Dendritic cell treated with granulocyte-macrophage colony-stimulating factor and Interleukin-4, amounts not matched to agents 40 ng/mL and 50 ng/mL, for 4 days (primary cell): ENCODE results near the gene EFCAB12.
A peak's percentile ranks its signal among the peaks of the same experiment; 100 is the strongest.

Source experiments
- H3K27ac Mint-ChIP-seq: one replicate; pipeline ENCODE4 v1.8.0; 2022; ENCODE audit warnings: mild to moderate bottlenecking, mixed read lengths
- H3K27me3 Mint-ChIP-seq: one replicate; pipeline ENCODE4 v1.8.0; 2022; ENCODE audit warnings: mild to moderate bottlenecking, mixed read lengths
- H3K36me3 Mint-ChIP-seq: one replicate; pipeline ENCODE4 v1.8.0; 2022; ENCODE audit warnings: low read depth, mixed read lengths
- H3K4me1 Mint-ChIP-seq: one replicate; pipeline ENCODE4 v1.8.0; 2022; ENCODE audit warnings: low read depth, mixed read lengths
- H3K4me3 Mint-ChIP-seq: one replicate; pipeline ENCODE4 v1.8.0; 2022; ENCODE audit warnings: mild to moderate bottlenecking, moderate library complexity, mixed read lengths
- H3K9me3 Mint-ChIP-seq: one replicate; pipeline ENCODE4 v1.8.0; 2022; ENCODE audit warnings: mixed read lengths
- intact Hi-C: fragments of 100-400 bp; cut with micrococcal nuclease; formaldehyde crosslinking; loops from one replicate; pipeline ENCODE4 v1.15.0; 2022

EFCAB12 gene

GRCh38 chr3:129428376-129429079 lies at the start of gene EFCAB12:
TSS of gene EFCAB12 (minus strand) at chr3:129428636. CDS start at chr3:129428488, 148 bp downstream.
- intact Hi-C loops: no loop called here
- H3K4me3 Mint-ChIP-seq: peak within 1 kb of the TSS; percentile 79
- peaks cover 8% of the 10 kb centered on the region for H3K27me3 Mint-ChIP-seq
- H3K4me1 Mint-ChIP-seq: peaks cover 35% of the 10 kb centered on the region
- H3K9me3 Mint-ChIP-seq: peaks cover 18% of the 10 kb centered on the region
- peak within 1 kb of the TSS; percentile 17 for H3K27ac Mint-ChIP-seq
- peaks cover 45% of the 10 kb centered on the region for H3K36me3 Mint-ChIP-seq

DNA sequence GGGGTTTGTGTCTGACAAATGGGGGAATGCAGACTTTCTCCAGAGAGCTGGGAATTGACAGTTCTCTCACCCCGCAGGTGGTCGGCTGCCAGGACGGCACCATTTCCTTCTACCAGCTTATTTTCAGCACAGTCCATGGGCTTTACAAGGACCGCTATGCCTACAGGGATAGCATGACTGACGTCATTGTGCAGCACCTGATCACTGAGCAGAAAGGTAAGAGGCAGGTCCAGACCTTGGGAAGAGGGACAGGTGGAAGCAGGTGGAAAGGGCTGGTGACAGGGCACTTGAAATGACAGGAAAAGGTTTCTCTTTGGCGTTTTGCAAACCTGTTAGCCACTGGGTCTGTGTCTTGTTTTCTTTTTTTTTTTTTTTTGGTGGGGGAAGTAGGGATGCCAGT lies 48.1 kb upstream of the EFCAB12 start:
- no peaks in the 10 kb centered on the region for H3K27me3 Mint-ChIP-seq
- intact Hi-C loops: no loop called here

GRCh38 chr3:129475863-129476262 lies 47.4 kb upstream of the EFCAB12 start:
- H3K36me3 Mint-ChIP-seq: peaks cover 41% of the 10 kb centered on the region
- intact Hi-C loops: no loop called here

More for the DNA sequence above, 48.1 kb upstream of the EFCAB12 start:
- peaks cover 47% of the 10 kb centered on the region for H3K36me3 Mint-ChIP-seq
- H3K27ac Mint-ChIP-seq: no peak overlapping the region
- H3K4me3 Mint-ChIP-seq: no peak overlapping the region
- H3K9me3 Mint-ChIP-seq: no peaks in the 10 kb centered on the region
- peaks cover 6% of the 10 kb centered on the region for H3K4me1 Mint-ChIP-seq

DNA sequence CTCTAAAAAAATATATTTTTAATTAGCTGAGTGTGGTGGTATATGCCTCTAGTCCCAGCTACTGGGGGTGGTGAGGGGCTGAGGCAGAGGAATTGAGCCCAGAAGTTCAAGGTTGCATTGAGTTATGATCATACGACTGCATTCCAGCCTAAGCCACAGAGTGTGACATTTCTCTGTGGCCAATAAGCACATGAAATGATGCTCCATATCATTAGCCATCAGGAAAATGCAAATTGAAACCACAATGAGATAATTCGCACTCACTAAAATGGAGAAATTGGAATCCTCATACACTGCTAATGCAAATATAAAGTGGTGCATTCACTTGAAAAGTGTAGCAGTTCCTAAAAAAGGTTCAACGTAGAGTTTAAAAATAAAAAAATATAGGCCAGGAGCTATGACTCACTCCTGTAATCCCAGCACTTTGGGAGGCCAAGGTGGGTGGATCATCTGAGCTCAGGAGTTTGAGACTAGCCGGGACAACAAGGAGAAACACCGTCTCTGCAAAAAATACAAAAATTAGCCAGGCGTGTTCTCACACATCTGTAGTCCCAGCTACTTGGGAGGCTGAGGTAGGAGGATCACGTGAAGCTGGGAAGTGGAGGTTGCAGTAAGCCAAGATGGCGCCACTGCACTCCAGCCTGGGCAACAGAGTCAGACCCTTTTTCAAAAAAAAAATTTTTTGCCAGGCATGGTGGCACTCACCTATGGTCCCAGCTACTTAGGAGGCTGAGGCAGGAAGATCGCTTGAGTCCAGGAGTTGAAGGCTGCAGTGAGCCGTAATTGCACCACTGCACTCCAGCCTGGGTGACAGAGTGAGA lies 46.8 kb upstream of the EFCAB12 start:
- Mint-ChIP-seq H3K4me1 (peaks cover 6% of the 10 kb centered on the region), H3K27me3 (no peaks in the 10 kb centered on the region), H3K36me3 (peaks cover 36% of the 10 kb centered on the region), H3K4me3 (no peak overlapping the region), H3K9me3 (no peaks in the 10 kb centered on the region), H3K27ac (no peak overlapping the region)
- intact Hi-C loops: no loop called here

More at GRCh38 chr3:129475863-129476262, 47.4 kb upstream of the EFCAB12 start:
- Mint-ChIP-seq H3K9me3 (no peaks in the 10 kb centered on the region), H3K27ac (no peak overlapping the region), H3K4me1 (peaks cover 6% of the 10 kb centered on the region), H3K4me3 (no peak overlapping the region), H3K27me3 (no peaks in the 10 kb centered on the region)

- no peaks in the 10 kb centered on the region for H3K27me3 Mint-ChIP-seq
- H3K27ac Mint-ChIP-seq: no peak overlapping the region
- intact Hi-C loops: no loop called here
- H3K9me3 Mint-ChIP-seq: no peaks in the 10 kb centered on the region
- H3K4me3 Mint-ChIP-seq: no peak overlapping the region
- H3K36me3 Mint-ChIP-seq: peaks cover 34% of the 10 kb centered on the region
- H3K4me1 Mint-ChIP-seq: peaks cover 6% of the 10 kb centered on the region
Measured at GRCh38 chr3:129473769-129474152, 45.3 kb upstream of the EFCAB12 start.

GRCh38 chr3:129473067-129473768 lies 44.8 kb upstream of the EFCAB12 start:
- no peak overlapping the region for H3K4me3 Mint-ChIP-seq
- peaks cover 34% of the 10 kb centered on the region for H3K36me3 Mint-ChIP-seq
- H3K27ac Mint-ChIP-seq: no peak overlapping the region
- peaks cover 6% of the 10 kb centered on the region for H3K4me1 Mint-ChIP-seq
- intact Hi-C loops: no loop called here
- no peaks in the 10 kb centered on the region for H3K9me3 Mint-ChIP-seq
- H3K27me3 Mint-ChIP-seq: no peaks in the 10 kb centered on the region

DNA sequence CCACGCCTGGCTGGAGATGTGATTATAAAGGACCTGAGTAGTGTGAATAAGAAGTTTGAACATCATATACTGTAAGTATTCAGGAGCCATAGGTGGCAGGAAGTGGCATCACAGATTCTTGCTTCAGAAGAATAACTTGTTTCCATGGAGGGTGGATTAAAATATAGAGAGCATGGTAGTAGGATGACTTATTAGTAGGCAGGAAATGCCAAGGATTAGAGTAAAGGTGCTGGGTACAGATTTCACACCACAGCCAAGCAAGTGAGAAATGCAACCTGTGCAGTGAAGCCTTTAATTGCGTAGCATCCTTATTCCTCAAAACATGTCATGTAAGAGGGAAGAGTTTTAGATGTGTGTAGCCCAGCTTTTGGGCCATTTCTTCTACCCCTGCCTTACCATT lies 42.4 kb upstream of the EFCAB12 start:
- intact Hi-C loops: no loop called here
- Mint-ChIP-seq H3K9me3 (no peaks in the 10 kb centered on the region), H3K4me3 (no peak overlapping the region), H3K4me1 (peaks cover 6% of the 10 kb centered on the region), H3K27ac (no peak overlapping the region), H3K27me3 (no peaks in the 10 kb centered on the region), H3K36me3 (peaks cover 22% of the 10 kb centered on the region)

GRCh38 chr3:129469026-129469425 lies 40.6 kb upstream of the EFCAB12 start:
- intact Hi-C loops: no loop called here
- Mint-ChIP-seq H3K36me3 (peaks cover 31% of the 10 kb centered on the region), H3K4me1 (peaks cover 6% of the 10 kb centered on the region), H3K27ac (no peak overlapping the region), H3K9me3 (no peaks in the 10 kb centered on the region), H3K27me3 (no peaks in the 10 kb centered on the region), H3K4me3 (no peak overlapping the region)

- peaks cover 30% of the 10 kb centered on the region for H3K36me3 Mint-ChIP-seq
- no peak overlapping the region for H3K27ac Mint-ChIP-seq
- intact Hi-C loops: no loop called here
- H3K4me1 Mint-ChIP-seq: no peaks in the 10 kb centered on the region
- no peaks in the 10 kb centered on the region for H3K9me3 Mint-ChIP-seq
- H3K27me3 Mint-ChIP-seq: no peaks in the 10 kb centered on the region
- H3K4me3 Mint-ChIP-seq: no peak overlapping the region
Measured at GRCh38 chr3:129467932-129468331, 39.5 kb upstream of the EFCAB12 start.

DNA sequence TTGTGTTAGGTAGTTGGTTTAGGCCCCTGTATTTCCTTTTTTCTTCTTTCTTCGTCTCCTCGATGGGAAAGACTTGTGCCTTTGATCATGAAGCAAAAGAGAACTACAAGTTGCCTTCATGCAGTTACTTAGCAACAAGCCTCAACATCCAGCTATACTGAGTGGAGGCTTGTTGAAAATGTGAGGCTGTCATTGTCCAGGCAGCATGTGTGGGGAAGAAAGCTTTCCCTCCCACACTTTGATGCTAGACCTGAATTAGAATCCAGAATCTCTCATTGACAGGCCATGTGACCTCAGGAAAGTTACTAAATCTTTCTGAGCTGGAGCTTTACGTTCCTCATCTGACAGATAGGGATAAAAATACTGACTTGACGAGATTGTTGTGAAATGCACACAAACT lies 35.3 kb upstream of the EFCAB12 start:
- intact Hi-C loops: no loop called here
- Mint-ChIP-seq H3K4me3 (no peak overlapping the region), H3K27ac (no peak overlapping the region), H3K27me3 (no peaks in the 10 kb centered on the region), H3K9me3 (no peaks in the 10 kb centered on the region), H3K4me1 (peaks cover 5% of the 10 kb centered on the region), H3K36me3 (peaks cover 35% of the 10 kb centered on the region)

DNA sequence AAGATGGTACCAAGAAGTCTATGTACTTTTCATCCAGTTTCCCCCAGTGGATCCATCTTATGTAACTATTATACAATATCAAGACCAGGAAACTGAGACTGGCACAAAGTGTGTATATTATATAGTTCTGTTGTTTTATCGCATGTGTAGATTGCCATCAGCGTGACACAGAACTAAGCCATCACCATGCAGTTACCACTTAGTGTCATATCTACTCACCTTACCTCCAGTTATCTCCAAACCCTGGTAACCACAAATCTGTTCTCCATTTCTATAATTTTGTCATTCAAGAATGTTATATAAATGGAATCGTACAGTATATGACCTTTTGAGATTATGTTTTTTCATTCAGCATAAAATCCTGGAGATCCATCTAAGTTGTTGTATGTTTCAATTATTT lies 34.7 kb upstream of the EFCAB12 start:
- no peak overlapping the region for H3K4me3 Mint-ChIP-seq
- intact Hi-C loops: no loop called here
- H3K27me3 Mint-ChIP-seq: no peaks in the 10 kb centered on the region
- H3K4me1 Mint-ChIP-seq: peaks cover 5% of the 10 kb centered on the region
- H3K27ac Mint-ChIP-seq: no peak overlapping the region
- no peaks in the 10 kb centered on the region for H3K9me3 Mint-ChIP-seq
- H3K36me3 Mint-ChIP-seq: peaks cover 38% of the 10 kb centered on the region

DNA sequence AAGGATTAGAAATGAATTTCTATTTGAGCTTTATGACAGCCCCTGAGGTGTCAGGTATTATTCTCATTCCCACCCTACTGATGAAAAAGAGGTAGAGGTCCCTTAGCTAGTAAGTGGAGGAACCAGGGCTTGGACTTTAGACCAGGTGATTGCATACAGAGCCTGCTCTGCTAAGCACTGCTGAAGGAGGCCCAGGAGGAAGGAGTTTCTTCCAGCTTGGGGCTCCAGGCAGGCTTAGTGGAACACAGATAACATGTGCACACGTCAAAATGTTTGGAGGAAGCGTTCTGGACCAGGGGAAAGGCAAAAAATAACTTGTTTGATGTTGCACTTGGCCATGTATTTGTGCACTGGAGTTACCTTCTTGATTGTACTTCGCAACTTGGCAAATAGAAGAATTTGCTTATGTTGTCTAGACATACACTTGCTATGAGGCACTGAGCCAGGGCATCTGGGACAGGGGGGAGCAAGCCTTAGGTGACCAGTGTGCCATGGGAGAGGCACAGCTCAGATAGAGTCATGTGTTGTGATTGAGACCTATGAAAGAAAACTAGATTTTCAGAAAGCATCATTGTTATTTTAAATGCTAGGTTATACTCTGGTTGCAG lies 34.0 kb upstream of the EFCAB12 start:
- Mint-ChIP-seq H3K4me3 (no peak overlapping the region), H3K9me3 (no peaks in the 10 kb centered on the region), H3K4me1 (peaks cover 5% of the 10 kb centered on the region), H3K36me3 (peaks cover 35% of the 10 kb centered on the region), H3K27me3 (no peaks in the 10 kb centered on the region), H3K27ac (no peak overlapping the region)
- intact Hi-C loops: no loop called here

DNA sequence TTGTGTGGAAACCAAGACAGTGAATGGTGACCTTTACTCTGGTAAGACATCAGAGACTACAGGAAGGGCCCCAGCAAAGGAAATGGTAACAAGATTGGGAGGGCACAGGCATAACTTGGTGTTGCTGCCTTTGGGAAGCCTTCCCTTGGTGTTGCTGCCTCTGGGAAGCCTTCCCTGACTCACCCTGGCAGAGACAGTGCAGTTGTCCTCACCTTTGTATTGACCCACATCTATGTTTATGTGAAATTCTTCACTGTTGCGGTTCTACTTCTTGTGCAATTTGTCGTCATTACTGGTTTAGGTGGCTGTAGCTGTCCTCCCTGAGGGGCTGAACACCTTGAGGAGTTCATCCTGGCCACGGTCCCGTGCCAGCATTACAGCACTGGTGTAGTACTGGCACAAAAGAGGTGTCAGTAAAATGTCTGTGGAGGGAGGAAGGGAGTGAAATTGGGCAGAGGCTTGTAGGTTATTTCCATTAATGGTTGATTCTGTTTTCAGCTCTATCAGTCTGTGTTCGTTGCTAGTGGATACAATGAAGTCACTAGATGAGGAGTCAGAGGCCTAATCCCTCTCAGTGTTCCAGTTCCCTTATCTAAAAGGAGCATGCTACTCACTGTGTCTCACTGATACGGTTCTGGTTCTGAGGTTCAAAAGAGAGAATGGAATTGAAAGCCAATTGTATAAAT lies 33.2 kb upstream of the EFCAB12 start:
- H3K36me3 Mint-ChIP-seq: peaks cover 32% of the 10 kb centered on the region
- no peak overlapping the region for H3K4me3 Mint-ChIP-seq
- H3K27me3 Mint-ChIP-seq: no peaks in the 10 kb centered on the region
- intact Hi-C loops: no loop called here
- H3K27ac Mint-ChIP-seq: no peak overlapping the region
- H3K4me1 Mint-ChIP-seq: peaks cover 5% of the 10 kb centered on the region
- no peaks in the 10 kb centered on the region for H3K9me3 Mint-ChIP-seq
